Heart left ventricle (tissue), 13 donors: Measurements from ENCODE around the gene KRTAP10-8.

Experiments
- CTCF ChIP-seq, 12 donors: fragments of 200-600 bp; sonication (generic) in 4 of 12; IDR thresholded peaks; one replicate each; pipeline versions ENCODE4 v1.5.0 to v1.8.0; 2018 to 2022; ENCODE audit warnings: antibody characterized with exemption in 12 of 12, mild to moderate bottlenecking in 5 of 12
- POLR2A ChIP-seq, 2 donors: fragments of 450-650 bp; IDR thresholded peaks; one replicate each; pipeline ENCODE4 v1.6.1; 2017; ENCODE audit warnings: antibody characterized with exemption in 2 of 2, mild to moderate bottlenecking in 2 of 2, moderate library complexity in 2 of 2
- donor health status: ischemic (EF 13 %, LVEDD 7.1; RV severe dilation, severe dysfunction).
- donor health status: DM: no; HTN: yes; CAD: no.
- donor health status: DM: no; HTN: no; CAD: no.
- donor health status: ischemic (EF 25% LVEDD 6.9; RV normal size, moderate dysfunction).
- donor health status: ischemic (EF 25% LVEDD 5.7; RV mildly dilated, moderate dysfunction).
- donor health status: ischemic (EF 35%, LVEDD 5.7; RV mildly dilated, moderate dysfunction).
- donor health status: nonischemic (EF 11% LVEDD 7.7; RV severe dilation, severe dysfunction).
- donor health status: DM: yes; HTN: yes; CAD: no.
- donor health status: PGD.
- donor health status: ischemic (EF 29% LVEDD 5.4; RV normal size, mild dysfunction).
- donor health status: nonischemic (EF 23%, LVEDD 6.1; RV moderate dilation, normal function).

GRCh38 chr21:44653123-44653522 lies 41.2 kb downstream of the KRTAP10-8 start:
- TF ChIP-seq CTCF (IDR thresholded peaks at IDR 0.05) (no peak), POLR2A (IDR thresholded peaks at IDR 0.05) (no peak)
